ENCODE measurements around the gene LAMB2. TPM values are rescaled to one million over a fixed set of nuclear protein-coding genes. Genes with fewer than 3 reads are reported as not detected.

LAMB2 gene
- total RNA-seq, 1 donor from 2014 or later = 16.6 TPM

- H3K4me3 Mint-ChIP-seq (ENCODE audit: unreplicated experiment) = no peak overlapping the region
- no peaks in the 10 kb centered on the region for H3K27me3 Mint-ChIP-seq (ENCODE audit: unreplicated experiment)
- peaks cover 2% of the 10 kb centered on the region for H3K4me1 Mint-ChIP-seq (ENCODE audit: low read depth, unreplicated experiment)
- no peaks in the 10 kb centered on the region for H3K36me3 Mint-ChIP-seq (ENCODE audit: unreplicated experiment)
- no peak overlapping the region for H3K27ac Mint-ChIP-seq (ENCODE audit: unreplicated experiment)
- no peak for TF ChIP-seq CTCF (IDR thresholded peaks at IDR 0.05; ENCODE audit: partially characterized antibody, unreplicated experiment)
- no peak for DNase-seq
- H3K9me3 Mint-ChIP-seq (ENCODE audit: unreplicated experiment) = peaks cover 1% of the 10 kb centered on the region
Observed at GRCh38 chr3:49079270-49079669, 53.6 kb downstream of the LAMB2 start.

GRCh38 chr3:49076646-49077045 lies 56.2 kb downstream of the LAMB2 start:
- no peak for DNase-seq
- no peak overlapping the region for H3K27ac Mint-ChIP-seq (ENCODE audit: unreplicated experiment)
- no peak overlapping the region for H3K4me3 Mint-ChIP-seq (ENCODE audit: unreplicated experiment)
- no peaks in the 10 kb centered on the region for H3K27me3 Mint-ChIP-seq (ENCODE audit: unreplicated experiment)
- H3K36me3 Mint-ChIP-seq (ENCODE audit: unreplicated experiment) = no peaks in the 10 kb centered on the region
- no peaks in the 10 kb centered on the region for H3K9me3 Mint-ChIP-seq (ENCODE audit: unreplicated experiment)
- peaks cover 2% of the 10 kb centered on the region for H3K4me1 Mint-ChIP-seq (ENCODE audit: low read depth, unreplicated experiment)
- no peak for TF ChIP-seq CTCF (IDR thresholded peaks at IDR 0.05; ENCODE audit: partially characterized antibody, unreplicated experiment)

- Mint-ChIP-seq H3K27me3 (ENCODE audit: unreplicated experiment) (no peaks in the 10 kb centered on the region), H3K36me3 (ENCODE audit: unreplicated experiment) (no peaks in the 10 kb centered on the region), H3K4me3 (ENCODE audit: unreplicated experiment) (no peak overlapping the region), H3K27ac (ENCODE audit: unreplicated experiment) (no peak overlapping the region), H3K4me1 (ENCODE audit: low read depth, unreplicated experiment) (peaks cover 2% of the 10 kb centered on the region), H3K9me3 (ENCODE audit: unreplicated experiment) (no peaks in the 10 kb centered on the region)
- no peak for DNase-seq
- no peak for TF ChIP-seq CTCF (IDR thresholded peaks at IDR 0.05; ENCODE audit: partially characterized antibody, unreplicated experiment)
Observed at GRCh38 chr3:49076116-49076515, 56.7 kb downstream of the LAMB2 start.

Small RNA genes lying within 50 kb of the gene (microRNA-seq; reads per million reads assigned to microRNA genes)
- gene MIR6890 (ENCODE audit: unreplicated experiment) = 1.1 reads per million

Other genes with a start within 250 kb of the LAMB2 start
- gene SLC25A20, start 234.2 kb downstream of the LAMB2 start, total RNA-seq (ENCODE audit: unreplicated experiment) = 24.3 TPM
- 74.6 TPM for gene ARIH2, start 214.2 kb downstream of the LAMB2 start, total RNA-seq (ENCODE audit: unreplicated experiment)
- gene P4HTM, start 142.8 kb downstream of the LAMB2 start, total RNA-seq (ENCODE audit: unreplicated experiment) = 18.4 TPM
- gene WDR6, start 125.7 kb downstream of the LAMB2 start, total RNA-seq (ENCODE audit: unreplicated experiment) = 236 TPM
- gene DALRD3, start 114.5 kb downstream of the LAMB2 start, total RNA-seq (ENCODE audit: unreplicated experiment) = 26.3 TPM
- gene NDUFAF3, start 110.9 kb downstream of the LAMB2 start, total RNA-seq (ENCODE audit: unreplicated experiment) = 50.6 TPM
- gene IMPDH2, start 103.7 kb downstream of the LAMB2 start, total RNA-seq (ENCODE audit: unreplicated experiment) = 100 TPM
- 135 TPM for gene QRICH1, start 39.0 kb downstream of the LAMB2 start, total RNA-seq (ENCODE audit: unreplicated experiment)
- 266 TPM for gene QARS1, start 28.3 kb downstream of the LAMB2 start, total RNA-seq (ENCODE audit: unreplicated experiment)
- 83.1 TPM for gene USP19, start 12.2 kb downstream of the LAMB2 start, total RNA-seq (ENCODE audit: unreplicated experiment)
- 22.1 TPM for gene CCDC71, start 33.3 kb upstream of the LAMB2 start, total RNA-seq (ENCODE audit: unreplicated experiment)
- 36.3 TPM for gene KLHDC8B, start 38.5 kb upstream of the LAMB2 start, total RNA-seq (ENCODE audit: unreplicated experiment)
- gene C3orf62, start 144.2 kb upstream of the LAMB2 start, total RNA-seq (ENCODE audit: unreplicated experiment) = 7.5 TPM
- 70.0 TPM for gene USP4, start 207.0 kb upstream of the LAMB2 start, total RNA-seq (ENCODE audit: unreplicated experiment)
- 239 TPM for gene GPX1, start 225.3 kb upstream of the LAMB2 start, total RNA-seq (ENCODE audit: unreplicated experiment)